ENCODE results near the gene GNL1. TPM values are rescaled to one million over a fixed set of nuclear protein-coding genes. Genes with fewer than 3 reads are reported as not detected.

Gene GNL1
- total RNA-seq, 5 donors from 2014 or later (not counting 1 experiment from before 2014, with no cell fraction given) = 65.5 to 167 (median 72.9) TPM

GRCh38 chr6:30515944-30516753 is 40.1 kb downstream of the GNL1 start:
- WGBS (ENCODE audit: insufficient coverage) = 2% methylated on average over 17 of the region's 33 CpGs
- peaks cover 63 to 73% (median 68%) of the 10 kb centered on the region in 3 donors for H3K4me1 Mint-ChIP-seq

DNA sequence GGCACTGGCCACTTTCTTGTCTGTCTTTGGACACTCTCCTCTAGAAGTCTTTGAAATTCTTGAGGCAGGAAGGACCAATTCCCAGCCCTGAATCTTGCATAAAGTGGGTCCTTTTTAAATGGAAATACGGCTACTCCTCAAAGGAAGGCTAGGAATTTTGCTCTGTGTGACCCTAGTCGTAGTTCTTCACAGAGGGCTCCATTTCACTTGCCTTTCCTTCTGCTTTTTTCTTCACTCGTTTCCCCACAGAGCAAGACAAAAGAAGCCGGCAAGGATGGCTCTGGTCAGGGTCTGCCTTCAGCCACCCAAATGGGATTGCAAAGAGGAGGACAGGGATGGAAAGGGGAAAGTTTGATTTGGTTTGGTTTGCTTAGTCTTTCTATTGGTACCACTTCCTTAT is 41.2 kb downstream of the GNL1 start:
- CTCF ChIA-PET = no interaction called here
- Mint-ChIP-seq H3K9me3 (peaks cover 0 to 7% (median 5%) of the 10 kb centered on the region in 3 donors), H3K36me3 (peaks cover 7% of the 10 kb centered on the region), H3K4me1 (peaks cover 67 to 77% (median 72%) of the 10 kb centered on the region in 3 donors), H3K27ac (peak overlapping the region; percentile 98 to 99), H3K4me3 (peak overlapping the region; percentile 84 to 89 (median 85)), H3K27me3 (no peaks in the 10 kb centered on the region)
- WGBS (ENCODE audit: insufficient coverage) = no CpG with 5 or more reads among the region's 4 CpGs
- Histone ChIP-seq H3K4me3 (ENCODE audit: control insufficient read depth in 1 of 2, extremely low read depth in 1 of 2, low read length in 1 of 2) (peak overlapping the region; percentile 45 to 62), H3K36me3 (ENCODE audit: control insufficient read depth in 2 of 2, extremely low read depth in 1 of 2, insufficient read depth in 1 of 2, low read length in 1 of 2) (no peaks in the 10 kb centered on the region), H3K27me3 (replicated peaks in 1 of 2; ENCODE audit: control insufficient read depth in 2 of 2, extremely low read depth in 1 of 2, insufficient read depth in 2 of 2, low read length in 1 of 2) (no peaks in the 10 kb centered on the region), H3K4me1 (ENCODE audit: control insufficient read depth in 1 of 2, extremely low read depth in 1 of 2, insufficient read depth in 2 of 2, low read length in 2 of 2) (peaks cover 47 to 87% of the 10 kb centered on the region in 2 experiments), H3K9me3 (no peaks in the 10 kb centered on the region), H3K27ac (ENCODE audit: low read length) (peak overlapping the region; percentile 93)
- DNase-seq = no peak
- POLR2A ChIA-PET = interaction anchor here in 1 of 2 donors (1.4 kb wide), 1 partner anchor 24 kb away, joined by 3 read pairs; no protein-coding TSS in a partner anchor
- ATAC-seq (replicated peaks in 1 of 4) = no peak

More at GRCh38 chr6:30515944-30516753, 40.1 kb downstream of the GNL1 start:
- H3K9me3 ChIP-seq = no peaks in the 10 kb centered on the region
- Mint-ChIP-seq H3K27me3 (no peaks in the 10 kb centered on the region), H3K36me3 (peaks cover 11% of the 10 kb centered on the region), H3K4me3 (peak overlapping the region; percentile 84 to 89 (median 85)), H3K27ac (peak overlapping the region; percentile 98 to 99), H3K9me3 (peaks cover 0 to 7% (median 5%) of the 10 kb centered on the region in 3 donors)
- H3K36me3 ChIP-seq (ENCODE audit: control insufficient read depth in 2 of 2, extremely low read depth in 1 of 2, insufficient read depth in 1 of 2, low read length in 1 of 2) = no peaks in the 10 kb centered on the region
- H3K4me3 ChIP-seq (ENCODE audit: control insufficient read depth in 1 of 2, extremely low read depth in 1 of 2, low read length in 1 of 2) = peak overlapping the region; percentile 45 to 62
- DNase-seq (peak; percentile 73 to 97 (median 90)), ATAC-seq (replicated peaks in 1 of 4) (peak; percentile 86 to 89 (median 88))
- CTCF ChIA-PET = interaction anchor here (0.6 to 1.6 kb wide), 14 partner anchors 14 to 843 kb away, joined by 3 to 13 read pairs (median 4); no protein-coding TSS in a partner anchor
- POLR2A ChIA-PET = interaction anchor here (0.6 to 1.0 kb wide), 12 partner anchors 13 to 302 kb away, joined by 3 to 11 read pairs (median 4); no protein-coding TSS in a partner anchor
- H3K27ac ChIP-seq (ENCODE audit: low read length) = peak overlapping the region; percentile 93
- H3K27me3 ChIP-seq (replicated peaks in 1 of 2; ENCODE audit: control insufficient read depth in 2 of 2, extremely low read depth in 1 of 2, insufficient read depth in 2 of 2, low read length in 1 of 2) = no peaks in the 10 kb centered on the region
- H3K4me1 ChIP-seq (ENCODE audit: control insufficient read depth in 1 of 2, extremely low read depth in 1 of 2, insufficient read depth in 2 of 2, low read length in 2 of 2) = peaks cover 37 to 84% of the 10 kb centered on the region in 2 experiments

DNA sequence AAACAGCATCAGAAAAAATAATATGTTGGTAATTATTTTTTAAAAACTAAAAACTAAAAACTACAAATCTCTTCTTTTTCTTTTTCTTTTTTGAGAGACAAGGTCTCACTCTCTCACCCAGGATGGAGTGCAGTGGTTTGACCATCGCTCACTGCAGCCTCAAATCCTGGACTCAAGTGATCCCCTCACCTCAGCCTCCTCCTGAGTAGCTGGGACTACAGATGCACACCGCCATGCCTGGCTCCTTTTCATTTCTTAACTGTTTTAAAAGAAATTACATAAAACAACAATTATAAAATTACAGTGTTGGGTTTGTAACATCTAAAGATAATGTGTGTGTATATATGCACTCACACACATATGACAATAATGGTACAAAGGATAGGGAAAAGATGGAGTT is 42.8 kb downstream of the GNL1 start:
- no peak overlapping the region for H3K4me3 ChIP-seq (ENCODE audit: control insufficient read depth in 1 of 2, extremely low read depth in 1 of 2, low read length in 1 of 2)
- Mint-ChIP-seq H3K4me3 (no peak overlapping the region), H3K4me1 (peaks cover 68 to 80% (median 72%) of the 10 kb centered on the region in 3 donors), H3K36me3 (peaks cover 3% of the 10 kb centered on the region), H3K9me3 (peaks cover 0 to 3% (median 2%) of the 10 kb centered on the region in 3 donors), H3K27me3 (no peaks in the 10 kb centered on the region), H3K27ac (no peak overlapping the region)
- H3K27me3 ChIP-seq (replicated peaks in 1 of 2; ENCODE audit: control insufficient read depth in 2 of 2, extremely low read depth in 1 of 2, insufficient read depth in 2 of 2, low read length in 1 of 2) = no peaks in the 10 kb centered on the region
- no peak for ATAC-seq (replicated peaks in 1 of 4)
- no peak overlapping the region for H3K27ac ChIP-seq (ENCODE audit: low read length)
- CTCF ChIA-PET = no interaction called here
- no peaks in the 10 kb centered on the region for H3K9me3 ChIP-seq
- WGBS (ENCODE audit: insufficient coverage) = no CpG with 5 or more reads among the region's 2 CpGs
- no peaks in the 10 kb centered on the region for H3K36me3 ChIP-seq (ENCODE audit: control insufficient read depth in 2 of 2, extremely low read depth in 1 of 2, insufficient read depth in 1 of 2, low read length in 1 of 2)
- peaks cover 57 to 89% of the 10 kb centered on the region in 2 experiments for H3K4me1 ChIP-seq (ENCODE audit: control insufficient read depth in 1 of 2, extremely low read depth in 1 of 2, insufficient read depth in 2 of 2, low read length in 2 of 2)
- POLR2A ChIA-PET = no interaction called here
- DNase-seq = no peak

- H3K4me1 ChIP-seq (ENCODE audit: control insufficient read depth in 1 of 2, extremely low read depth in 1 of 2, insufficient read depth in 2 of 2, low read length in 2 of 2) = peaks cover 61 to 92% of the 10 kb centered on the region in 2 experiments
- no peaks in the 10 kb centered on the region for H3K27me3 ChIP-seq (replicated peaks in 1 of 2; ENCODE audit: control insufficient read depth in 2 of 2, extremely low read depth in 1 of 2, insufficient read depth in 2 of 2, low read length in 1 of 2)
- peak overlapping the region; percentile 71 for H3K27ac Mint-ChIP-seq
- no peaks in the 10 kb centered on the region for H3K36me3 ChIP-seq (ENCODE audit: control insufficient read depth in 2 of 2, extremely low read depth in 1 of 2, insufficient read depth in 1 of 2, low read length in 1 of 2)
- peak overlapping the region in 2 of 3 donors; percentile 7 to 65 for H3K4me3 Mint-ChIP-seq
- CTCF ChIA-PET = interaction anchor here in 1 of 2 donors (0.7 to 3.8 kb wide), 3 partner anchors 10 to 21 kb away, joined by 3 to 17 read pairs (median 12); no protein-coding TSS in a partner anchor
- no peaks in the 10 kb centered on the region for H3K36me3 Mint-ChIP-seq
- H3K9me3 ChIP-seq = no peaks in the 10 kb centered on the region
- WGBS (ENCODE audit: insufficient coverage) = 83% methylated on average over 5 of the region's 5 CpGs
- POLR2A ChIA-PET = interaction anchor here (0.5 to 1.1 kb wide), 6 partner anchors 17 to 102 kb away, joined by 3 to 4 read pairs (median 3); partner anchors contain the start of gene ABCF1 (in 1 of the 2)
- H3K4me3 ChIP-seq (ENCODE audit: control insufficient read depth in 1 of 2, extremely low read depth in 1 of 2, low read length in 1 of 2) = peak overlapping the region in 1 of 2 donors; percentile 18
- DNase-seq = no peak
- no peaks in the 10 kb centered on the region for H3K27me3 Mint-ChIP-seq
- H3K4me1 Mint-ChIP-seq = peaks cover 69 to 81% (median 74%) of the 10 kb centered on the region in 3 donors
- no peak for ATAC-seq (replicated peaks in 1 of 4)
- H3K27ac ChIP-seq (ENCODE audit: low read length) = peak overlapping the region; percentile 65
- no peaks in the 10 kb centered on the region for H3K9me3 Mint-ChIP-seq
Observed at GRCh38 chr6:30511169-30511546, 45.1 kb downstream of the GNL1 start.

DNA sequence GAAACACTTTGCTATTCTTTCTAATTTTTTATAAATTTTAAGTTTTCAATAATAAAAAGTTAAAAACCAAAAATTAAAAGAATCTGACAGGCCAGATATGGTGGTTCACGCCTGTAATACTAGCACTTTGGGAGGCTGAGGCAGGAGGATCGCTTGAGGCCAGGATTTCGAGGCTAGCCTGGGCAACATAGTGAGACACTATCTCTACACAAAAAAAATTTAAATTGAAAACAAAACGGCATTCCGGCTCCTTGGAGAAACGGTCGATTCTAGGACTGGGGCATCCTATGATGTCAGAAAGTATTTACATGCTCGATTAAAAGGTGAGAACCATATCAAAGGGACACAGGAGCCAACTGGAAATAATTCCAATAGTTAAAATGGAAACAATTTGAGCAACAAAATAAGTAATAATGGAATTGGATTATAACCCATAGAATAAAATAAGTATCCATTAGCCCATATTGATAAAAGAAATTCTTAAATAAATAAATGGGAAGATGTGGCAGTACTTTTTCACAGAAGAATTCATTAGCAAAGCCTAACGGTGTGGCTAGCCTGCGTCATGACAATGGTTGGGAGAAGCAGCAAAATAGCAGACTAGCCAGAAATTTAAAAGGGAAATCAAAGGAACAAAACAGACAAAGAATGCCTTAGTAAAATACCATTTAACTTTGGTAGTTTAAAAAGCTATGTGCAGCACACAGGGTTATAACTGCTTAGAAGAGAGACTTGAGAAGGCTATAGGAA is 45.7 kb downstream of the GNL1 start:
- H3K4me1 Mint-ChIP-seq = peaks cover 68 to 81% (median 70%) of the 10 kb centered on the region in 3 donors
- H3K36me3 Mint-ChIP-seq = no peaks in the 10 kb centered on the region
- H3K4me3 Mint-ChIP-seq = peak overlapping the region in 1 of 3 donors; percentile 73

More for the DNA sequence above, 45.7 kb downstream of the GNL1 start:
- H3K9me3 ChIP-seq = no peaks in the 10 kb centered on the region
- CTCF ChIA-PET = interaction anchor here (0.5 to 3.8 kb wide), 4 partner anchors 17 to 37 kb away, joined by 3 to 17 read pairs (median 8); no protein-coding TSS in a partner anchor
- Mint-ChIP-seq H3K9me3 (no peaks in the 10 kb centered on the region), H3K27ac (peak overlapping the region; percentile 71), H3K27me3 (no peaks in the 10 kb centered on the region)
- H3K4me3 ChIP-seq (ENCODE audit: control insufficient read depth in 1 of 2, extremely low read depth in 1 of 2, low read length in 1 of 2) = no peak overlapping the region
- ATAC-seq (replicated peaks in 1 of 4) (no peak), DNase-seq (no peak)
- H3K27ac ChIP-seq (ENCODE audit: low read length) = peak overlapping the region; percentile 65
- H3K27me3 ChIP-seq (replicated peaks in 1 of 2; ENCODE audit: control insufficient read depth in 2 of 2, extremely low read depth in 1 of 2, insufficient read depth in 2 of 2, low read length in 1 of 2) = no peaks in the 10 kb centered on the region
- POLR2A ChIA-PET = interaction anchor here (0.5 to 1.1 kb wide), 5 partner anchors 17 to 103 kb away, joined by 3 to 4 read pairs (median 3); partner anchors contain the start of gene ABCF1 (in 1 of the 2)
- H3K4me1 ChIP-seq (ENCODE audit: control insufficient read depth in 1 of 2, extremely low read depth in 1 of 2, insufficient read depth in 2 of 2, low read length in 2 of 2) = peaks cover 65 to 91% of the 10 kb centered on the region in 2 experiments
- no peaks in the 10 kb centered on the region for H3K36me3 ChIP-seq (ENCODE audit: control insufficient read depth in 2 of 2, extremely low read depth in 1 of 2, insufficient read depth in 1 of 2, low read length in 1 of 2)
- WGBS (ENCODE audit: insufficient coverage) = 95% methylated on average over 7 of the region's 10 CpGs

Measured in T-cell (primary cell).